GM10847 (cell line): ENCODE data around the gene TAS2R50.

Experiments used
- POLR2A ChIP-seq: IDR thresholded peaks from 2 replicates; pipeline ENCODE4 v1.6.1; 2011; ENCODE audit not compliant: insufficient read length; ENCODE audit errors: extremely low read depth

TAS2R50 gene, protein sequence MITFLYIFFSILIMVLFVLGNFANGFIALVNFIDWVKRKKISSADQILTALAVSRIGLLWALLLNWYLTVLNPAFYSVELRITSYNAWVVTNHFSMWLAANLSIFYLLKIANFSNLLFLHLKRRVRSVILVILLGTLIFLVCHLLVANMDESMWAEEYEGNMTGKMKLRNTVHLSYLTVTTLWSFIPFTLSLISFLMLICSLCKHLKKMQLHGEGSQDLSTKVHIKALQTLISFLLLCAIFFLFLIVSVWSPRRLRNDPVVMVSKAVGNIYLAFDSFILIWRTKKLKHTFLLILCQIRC

DNA sequence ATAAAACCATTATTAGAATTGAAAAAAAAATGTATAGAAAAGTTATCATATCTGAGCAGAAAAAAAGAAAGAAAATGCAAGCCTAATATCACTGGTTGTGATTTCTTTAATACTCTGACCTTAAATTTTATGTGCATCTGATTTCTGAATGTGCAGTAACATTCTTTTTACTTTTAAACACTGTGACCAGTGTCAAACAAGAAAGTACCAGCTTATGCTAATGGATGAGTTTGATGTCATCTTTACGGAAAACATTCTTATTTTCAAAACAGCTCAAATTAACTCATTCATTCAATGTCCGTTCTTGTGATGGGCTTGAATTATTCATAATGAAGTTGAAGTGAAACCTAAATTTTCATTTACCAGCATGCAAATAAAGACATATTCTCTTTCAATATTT, at the start of gene TAS2R50:
TAS2R50 (minus strand) TSS at position 101 of the 400 bp plus-strand sequence; CDS start at position 49, 52 bp downstream.
- TF ChIP-seq POLR2A = no peak

DNA sequence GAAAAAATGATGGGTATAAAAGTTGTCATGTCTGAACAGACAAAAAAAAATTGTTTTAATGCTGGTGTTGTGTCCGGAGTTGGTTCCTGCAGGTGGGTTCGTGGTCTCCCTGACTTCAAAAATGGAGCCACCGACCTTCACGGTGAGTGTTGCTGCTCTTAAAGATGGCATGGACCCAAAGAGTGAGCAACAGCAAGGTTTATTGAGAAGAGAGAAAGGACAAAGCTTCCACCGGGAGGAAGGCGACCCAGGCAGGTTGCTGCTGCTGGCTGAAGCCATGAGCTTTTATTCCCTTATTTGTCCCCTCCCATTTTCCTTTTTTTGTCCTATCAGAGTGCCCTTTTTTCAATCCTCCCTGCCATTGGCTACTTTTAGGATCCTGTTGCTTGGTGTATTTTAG, 44.6 kb upstream of the TAS2R50 start, which contains the start of gene TAS2R31:
TAS2R31 (minus strand) TSS at position 101 of the 400 bp plus-strand sequence; CDS start at position 29, 72 bp downstream.
- no peak for TF ChIP-seq POLR2A

DNA sequence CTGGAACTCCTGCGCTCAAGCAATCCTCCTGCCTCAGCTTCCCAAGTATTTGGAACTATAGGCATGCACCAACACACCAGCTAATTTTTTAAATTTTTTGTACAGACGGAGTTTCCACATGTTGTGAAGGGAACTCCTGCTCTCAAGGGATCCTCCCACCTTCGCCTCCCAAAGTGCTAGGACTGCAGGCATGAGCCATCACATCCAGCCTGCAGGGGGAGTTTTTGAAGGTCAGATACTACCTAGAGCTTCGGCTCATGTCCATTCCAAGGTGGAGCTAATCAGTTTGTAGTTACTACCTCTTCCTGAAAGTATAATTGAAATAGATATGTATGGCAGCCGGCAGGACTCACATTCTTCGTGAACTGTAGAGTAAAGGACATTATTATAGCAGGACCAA, 39.4 kb upstream of the TAS2R50 start:
- TF ChIP-seq POLR2A = no peak

DNA sequence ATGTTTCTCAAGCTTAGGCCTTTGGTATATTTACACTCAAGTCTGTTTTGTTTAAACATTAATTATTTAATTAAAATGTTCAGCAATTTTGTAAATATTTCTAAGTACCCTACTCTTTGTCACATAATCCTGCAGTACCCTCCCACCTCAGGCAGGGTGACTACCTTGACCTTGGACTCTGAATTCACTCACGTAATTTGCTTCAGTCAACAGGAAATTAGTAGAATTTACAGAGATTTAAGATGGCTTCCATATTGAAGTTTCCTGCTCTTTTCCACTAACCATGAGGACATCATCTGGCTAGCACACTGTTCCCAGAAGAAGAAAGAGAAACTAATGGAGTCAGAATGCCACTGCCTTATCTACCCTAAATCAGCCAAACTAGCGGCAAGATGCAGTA, 36.7 kb upstream of the TAS2R50 start:
- no peak for TF ChIP-seq POLR2A

DNA sequence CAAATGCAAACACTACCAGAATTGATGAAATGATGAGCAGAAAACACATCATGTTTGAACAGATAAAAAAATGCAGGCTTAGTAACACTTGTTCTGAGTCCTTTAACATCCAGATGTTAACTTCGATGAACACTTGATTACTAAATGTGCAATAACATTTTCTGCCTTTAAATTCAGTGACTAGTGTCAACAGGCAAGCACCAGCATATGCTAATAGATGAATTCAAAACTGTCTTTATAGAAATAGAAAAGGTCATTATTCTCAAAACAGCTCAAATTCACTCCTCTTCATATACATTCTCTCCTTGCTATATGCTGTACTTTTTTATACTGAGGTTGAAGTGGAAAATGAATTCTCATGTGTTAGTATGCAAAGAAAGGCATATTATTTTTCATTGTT, 35.8 kb upstream of the TAS2R50 start, which contains the start of gene TAS2R19:
TAS2R19 (minus strand) TSS at position 101 of the 400 bp plus-strand sequence; CDS start at position 52, 49 bp downstream.
- no peak for TF ChIP-seq POLR2A

DNA sequence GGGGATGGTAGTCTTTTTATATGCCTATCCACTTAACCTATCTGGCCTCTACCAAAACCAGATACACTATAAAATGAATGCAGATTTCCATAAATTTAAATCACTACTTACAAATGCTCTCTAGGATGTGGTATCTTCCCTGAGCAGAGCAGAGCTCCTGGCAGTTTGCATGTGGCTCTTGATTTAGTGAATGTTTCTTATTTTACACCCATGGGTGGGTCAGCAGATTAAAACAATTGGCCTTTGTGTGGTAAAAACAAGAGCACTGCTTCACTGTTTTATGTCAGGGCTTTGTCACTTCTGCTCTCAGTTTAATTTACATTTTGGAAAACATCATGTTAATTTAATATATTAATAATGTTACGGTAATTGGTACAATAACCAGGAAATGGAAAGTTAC, 30.2 kb upstream of the TAS2R50 start:
- no peak for TF ChIP-seq POLR2A

DNA sequence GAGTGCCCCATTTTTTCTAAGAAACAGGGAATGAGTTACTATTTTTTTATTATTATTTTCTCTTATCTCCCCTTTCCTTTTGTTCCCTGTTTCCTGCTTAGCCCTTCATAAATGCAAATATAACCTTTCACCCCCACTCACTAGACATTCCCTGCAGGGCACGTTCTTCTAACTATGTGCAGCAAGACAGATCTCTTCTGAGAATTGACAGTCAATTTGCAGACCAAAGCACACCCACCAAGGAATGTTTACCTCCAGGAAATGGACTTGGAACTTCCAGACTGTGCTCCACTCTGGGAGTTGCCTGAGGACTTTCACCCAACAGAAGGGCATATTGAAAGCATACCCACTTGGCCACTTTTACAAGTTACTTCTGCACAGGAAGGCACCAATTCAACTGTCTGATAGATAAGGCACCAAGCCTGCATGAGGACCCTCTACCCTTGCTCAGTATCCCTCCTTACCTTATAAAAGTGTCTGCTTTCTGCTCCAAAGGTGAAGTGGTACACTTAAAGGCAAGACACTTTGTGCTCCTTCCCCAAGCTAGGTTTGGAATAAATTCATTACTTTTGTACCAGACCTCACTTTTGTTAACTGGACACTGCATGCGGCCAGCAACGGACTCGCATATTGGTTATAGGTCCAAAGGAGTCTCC, 29.2 kb upstream of the TAS2R50 start:
- no peak for TF ChIP-seq POLR2A

DNA sequence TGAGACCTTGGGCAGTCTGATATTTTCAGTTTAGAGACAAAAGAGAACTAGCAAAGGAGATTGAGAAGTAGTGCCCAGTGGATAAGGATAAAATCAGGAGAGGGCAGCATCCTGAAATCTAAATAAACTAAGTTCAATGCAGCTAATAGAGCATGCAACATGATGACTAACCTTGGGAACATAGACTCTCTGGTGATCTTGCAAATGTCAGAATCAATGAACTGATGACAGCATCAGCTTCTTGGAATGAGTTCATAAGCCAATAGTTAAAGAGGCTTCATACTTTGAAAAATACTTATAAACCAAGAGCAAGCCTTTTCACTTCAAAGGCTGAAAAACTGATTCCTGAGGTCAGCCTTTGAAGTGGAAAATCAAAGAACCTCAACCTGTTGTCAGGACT, 27.5 kb upstream of the TAS2R50 start:
- TF ChIP-seq POLR2A = no peak

DNA sequence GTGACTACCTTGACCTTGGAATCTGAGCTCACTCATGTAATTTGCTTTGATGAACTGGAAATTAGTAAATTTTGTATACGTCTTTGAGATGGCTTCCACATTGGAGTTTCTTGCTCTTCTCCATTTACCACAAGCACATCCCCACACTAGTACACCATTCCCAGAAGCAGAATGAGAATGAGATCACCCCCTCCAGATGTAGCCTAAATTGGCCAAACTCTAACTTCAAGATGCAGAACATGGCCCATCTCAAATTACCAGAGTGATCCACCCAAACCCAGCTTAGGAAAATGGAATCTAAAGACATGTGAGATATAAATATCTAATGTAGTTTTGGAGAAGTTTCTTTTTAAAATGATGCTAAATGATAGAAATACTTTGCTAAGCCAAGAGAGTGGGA, 20.9 kb upstream of the TAS2R50 start:
- no peak for TF ChIP-seq POLR2A

DNA sequence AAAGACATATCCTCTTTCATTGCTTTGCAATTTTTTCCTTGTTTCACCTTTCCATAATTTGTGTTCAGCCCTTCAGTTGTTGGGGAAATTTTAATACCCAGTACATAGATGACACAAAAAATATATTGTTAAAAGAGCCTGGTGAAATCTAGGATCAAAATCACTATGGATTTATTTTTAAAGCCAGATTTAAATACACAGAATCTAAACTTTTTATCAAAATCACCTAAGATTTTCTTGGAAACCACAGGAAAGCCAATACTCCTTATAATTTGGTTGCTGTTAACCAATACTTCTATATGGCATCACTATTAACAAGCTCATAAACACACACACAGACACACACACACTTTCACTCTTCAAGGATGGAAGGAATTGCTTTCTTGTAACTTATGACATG, 11.5 kb upstream of the TAS2R50 start, which contains the start of gene TAS2R20:
TAS2R20 (minus strand) TSS at position 101 of the 400 bp plus-strand sequence. CDS start 429 bp downstream, outside the sequence.
- TF ChIP-seq POLR2A = no peak

DNA sequence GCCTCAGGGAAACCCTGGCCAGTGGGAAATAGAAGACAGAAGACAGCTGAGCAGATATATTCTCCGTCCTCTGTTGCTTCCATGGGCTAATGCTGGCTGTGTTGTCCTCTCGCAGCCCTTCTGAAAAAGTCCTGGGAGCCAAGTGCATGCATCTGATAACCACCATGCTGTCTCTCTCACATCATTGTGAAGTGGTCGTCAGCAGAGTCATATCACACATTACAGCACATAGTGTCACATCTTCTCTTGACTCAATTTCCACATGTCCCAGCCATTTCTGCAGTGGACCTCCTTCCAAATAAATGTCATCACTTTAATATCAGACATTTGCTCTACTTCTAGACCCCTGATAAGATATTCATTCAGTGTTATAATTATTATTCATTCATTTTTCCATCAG, 7.6 kb upstream of the TAS2R50 start:
- TF ChIP-seq POLR2A = no peak

DNA sequence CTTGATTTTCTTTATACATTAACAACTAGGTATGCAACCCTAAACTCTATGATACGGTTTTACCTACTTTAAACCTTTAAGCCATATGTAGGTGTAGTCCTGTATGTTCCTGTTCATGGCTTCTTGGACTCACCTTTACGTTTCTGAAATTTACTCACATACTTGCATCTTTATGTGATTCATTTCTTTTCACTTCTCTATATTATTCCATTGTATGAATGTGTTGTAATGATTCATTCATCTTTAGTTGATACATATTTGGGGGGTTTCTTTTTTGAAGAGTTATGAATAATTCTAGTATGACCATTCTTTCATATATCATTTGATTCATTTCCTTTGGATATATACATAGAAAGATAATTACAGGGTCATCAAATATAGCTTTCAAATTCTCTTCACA, 2.4 kb upstream of the TAS2R50 start:
- no peak for TF ChIP-seq POLR2A

DNA sequence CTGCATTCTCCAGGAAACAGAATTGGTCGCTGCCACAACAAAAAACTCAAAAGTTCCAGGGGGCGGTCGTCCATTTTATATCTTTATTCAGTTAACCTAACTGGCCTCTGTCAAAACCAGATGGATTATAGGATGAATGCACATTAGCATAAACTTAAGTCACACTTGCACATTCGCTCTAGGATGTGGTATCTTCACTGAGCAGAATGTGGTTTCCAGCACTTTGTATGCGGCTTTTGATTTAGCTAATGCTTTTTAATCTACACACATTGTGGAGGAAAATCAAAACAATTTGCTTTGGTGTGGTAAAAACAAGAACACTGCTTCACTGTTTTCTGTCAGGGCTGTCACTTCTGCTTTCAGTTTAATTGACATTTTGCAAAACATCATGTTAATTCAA, 4.5 kb downstream of the TAS2R50 start:
- no peak for TF ChIP-seq POLR2A

DNA sequence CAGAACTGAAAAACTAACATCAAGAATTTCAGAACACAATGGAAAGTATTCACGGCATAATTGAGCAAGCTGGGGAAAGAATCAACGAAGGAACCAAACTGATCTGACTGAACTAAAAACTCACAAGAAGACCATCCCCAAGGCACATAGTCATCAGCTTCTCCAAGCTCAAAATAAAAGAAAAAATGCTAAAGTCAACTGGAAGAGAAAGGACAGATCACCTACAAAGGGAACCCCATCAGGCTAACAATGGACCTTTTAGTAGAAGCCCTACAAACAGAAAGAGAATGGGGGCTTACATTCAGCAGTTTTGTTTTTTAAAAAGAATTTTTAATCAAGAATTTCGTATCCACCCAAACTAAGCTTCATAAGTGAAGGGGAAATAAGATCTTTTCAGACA, 11.7 kb downstream of the TAS2R50 start:
- no peak for TF ChIP-seq POLR2A

DNA sequence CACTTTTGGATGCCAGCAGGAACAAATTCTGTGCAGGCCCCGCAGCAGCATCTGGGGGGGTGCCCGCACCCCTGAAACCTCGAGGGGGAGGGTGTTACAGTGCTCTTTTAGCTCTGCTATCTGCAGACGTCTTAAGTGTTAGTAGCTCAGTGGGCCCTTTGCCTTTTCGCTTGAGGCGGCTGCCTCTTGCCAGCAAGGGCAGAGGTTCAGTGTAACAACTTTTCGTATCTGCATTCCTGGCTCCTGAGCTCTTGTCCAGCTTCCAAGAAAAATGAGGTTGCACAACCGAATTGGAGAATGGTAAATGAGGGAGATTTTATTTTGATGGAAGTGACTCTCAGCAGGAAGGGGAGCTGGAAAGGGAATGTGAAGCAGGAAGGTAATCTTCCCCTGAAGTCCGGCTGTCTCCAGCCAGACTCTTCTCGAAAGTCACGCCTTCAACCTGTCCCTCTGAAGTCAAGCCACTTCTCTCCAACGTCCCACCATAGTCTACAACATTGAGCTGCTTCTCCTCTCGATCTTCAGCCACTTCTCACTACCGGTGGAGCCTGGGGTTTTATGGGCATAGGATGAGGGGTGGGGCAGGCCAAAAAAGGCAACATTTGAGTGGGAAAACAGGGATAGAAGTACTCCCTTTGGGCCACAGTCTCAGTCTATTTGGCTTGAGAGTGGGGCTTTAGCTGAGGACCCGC, 17.8 kb downstream of the TAS2R50 start:
- no peak for TF ChIP-seq POLR2A

DNA sequence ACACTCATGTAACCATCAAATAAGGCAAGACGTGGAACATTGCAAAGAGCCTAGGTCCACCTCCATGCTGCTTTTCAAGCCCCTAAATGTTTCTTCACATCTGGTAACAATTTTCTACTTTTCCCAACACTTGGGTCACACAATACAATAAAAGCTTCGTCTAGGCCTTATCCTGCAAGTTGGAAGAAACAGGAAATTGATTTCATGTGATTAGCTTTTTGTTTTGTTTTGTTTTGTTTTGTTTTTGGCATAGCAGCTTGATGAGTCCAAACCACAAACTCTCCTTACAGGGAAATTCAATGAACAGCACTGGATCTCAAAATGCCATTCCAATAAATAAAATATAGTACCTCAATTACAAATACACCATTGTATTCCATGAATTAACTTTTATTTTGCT, 19.3 kb downstream of the TAS2R50 start:
- no peak for TF ChIP-seq POLR2A
